Esophagus squamous epithelium (tissue), 4 donors: ENCODE results near the gene EFHC1.

Experiments used
- POLR2A ChIP-seq, 4 donors: fragments of 450-650 bp; IDR thresholded peaks; one replicate each; pipeline ENCODE4 v1.6.1; 2017; ENCODE audit warnings: antibody characterized with exemption in 4 of 4, mild to moderate bottlenecking in 4 of 4, moderate library complexity in 3 of 4
- TF ChIP-seq, protein P1 (sequence below), 6 experiments: fragments of 450-650 bp in 4 of 6; fragments of 200-600 bp in 2 of 6; sonication (generic) in 2 of 6; IDR thresholded peaks; one replicate each; pipeline ENCODE4 v1.5.1; 2016 to 2019; ENCODE audit warnings: antibody characterized with exemption in 6 of 6, mild to moderate bottlenecking in 4 of 6, moderate library complexity in 4 of 6

DNA sequence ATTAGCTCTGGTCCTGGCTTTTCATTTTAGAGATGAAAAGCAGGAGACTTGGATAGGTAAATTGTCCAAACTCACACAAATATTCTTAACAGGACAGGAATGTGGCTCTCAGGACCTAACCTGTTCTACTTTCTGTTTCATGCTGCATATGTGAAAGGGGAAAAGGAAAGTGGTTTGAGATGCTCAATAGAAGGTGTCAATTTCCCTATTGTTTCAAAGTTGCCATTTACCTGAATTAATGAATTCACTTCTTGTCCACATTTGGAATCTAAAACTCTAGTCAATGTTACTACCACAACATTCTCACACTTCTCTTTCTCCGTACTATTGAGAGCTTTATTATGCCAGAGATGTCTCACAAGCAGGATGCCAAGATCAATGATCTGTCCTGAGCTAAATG lies 4.8 kb upstream of the EFHC1 start:
- TF ChIP-seq, protein P1, sequence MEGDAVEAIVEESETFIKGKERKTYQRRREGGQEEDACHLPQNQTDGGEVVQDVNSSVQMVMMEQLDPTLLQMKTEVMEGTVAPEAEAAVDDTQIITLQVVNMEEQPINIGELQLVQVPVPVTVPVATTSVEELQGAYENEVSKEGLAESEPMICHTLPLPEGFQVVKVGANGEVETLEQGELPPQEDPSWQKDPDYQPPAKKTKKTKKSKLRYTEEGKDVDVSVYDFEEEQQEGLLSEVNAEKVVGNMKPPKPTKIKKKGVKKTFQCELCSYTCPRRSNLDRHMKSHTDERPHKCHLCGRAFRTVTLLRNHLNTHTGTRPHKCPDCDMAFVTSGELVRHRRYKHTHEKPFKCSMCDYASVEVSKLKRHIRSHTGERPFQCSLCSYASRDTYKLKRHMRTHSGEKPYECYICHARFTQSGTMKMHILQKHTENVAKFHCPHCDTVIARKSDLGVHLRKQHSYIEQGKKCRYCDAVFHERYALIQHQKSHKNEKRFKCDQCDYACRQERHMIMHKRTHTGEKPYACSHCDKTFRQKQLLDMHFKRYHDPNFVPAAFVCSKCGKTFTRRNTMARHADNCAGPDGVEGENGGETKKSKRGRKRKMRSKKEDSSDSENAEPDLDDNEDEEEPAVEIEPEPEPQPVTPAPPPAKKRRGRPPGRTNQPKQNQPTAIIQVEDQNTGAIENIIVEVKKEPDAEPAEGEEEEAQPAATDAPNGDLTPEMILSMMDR (IDR thresholded peaks at IDR 0.05): no peak
- TF ChIP-seq POLR2A (IDR thresholded peaks at IDR 0.05): no peak
